ENCODE data around the gene TTC7B.

TTC7B gene

GRCh38 chr14:90511252-90511651 is 305.0 kb downstream of the TTC7B start:
- no peak for TF ChIP-seq POLR2AphosphoS5 (IDR thresholded peaks at IDR 0.05; ENCODE audit: low read depth, low read length)
- no peak for TF ChIP-seq FOXP2 (optimal IDR thresholded peaks at IDR 0.05; ENCODE audit: borderline replicate concordance, extremely low read depth, extremely low read length, insufficient read depth)
- no peak for TF ChIP-seq SIN3A (IDR thresholded peaks at IDR 0.05; ENCODE audit: borderline replicate concordance, insufficient read depth, low read length)
- no peak for TF ChIP-seq REST (IDR thresholded peaks at IDR 0.05; ENCODE audit: insufficient read depth in 1 of 2, low read depth in 2 of 2, low read length in 2 of 2)
- TF ChIP-seq TAF1 (IDR thresholded peaks at IDR 0.05; ENCODE audit: borderline replicate concordance, insufficient read depth, low read length): no peak

GRCh38 chr14:90510159-90510558 is 306.1 kb downstream of the TTC7B start:
- TF ChIP-seq TAF1 (IDR thresholded peaks at IDR 0.05; ENCODE audit: borderline replicate concordance, insufficient read depth, low read length) (no peak), REST (IDR thresholded peaks at IDR 0.05; ENCODE audit: insufficient read depth in 1 of 2, low read depth in 2 of 2, low read length in 2 of 2) (no peak), SIN3A (IDR thresholded peaks at IDR 0.05; ENCODE audit: borderline replicate concordance, insufficient read depth, low read length) (no peak), POLR2AphosphoS5 (IDR thresholded peaks at IDR 0.05; ENCODE audit: low read depth, low read length) (no peak), FOXP2 (optimal IDR thresholded peaks at IDR 0.05; ENCODE audit: borderline replicate concordance, extremely low read depth, extremely low read length, insufficient read depth) (no peak)

GRCh38 chr14:90509403-90509802 is 306.8 kb downstream of the TTC7B start:
- no peak for TF ChIP-seq FOXP2 (optimal IDR thresholded peaks at IDR 0.05; ENCODE audit: borderline replicate concordance, extremely low read depth, extremely low read length, insufficient read depth)
- TF ChIP-seq POLR2AphosphoS5 (IDR thresholded peaks at IDR 0.05; ENCODE audit: low read depth, low read length): no peak
- TF ChIP-seq SIN3A (IDR thresholded peaks at IDR 0.05; ENCODE audit: borderline replicate concordance, insufficient read depth, low read length): no peak
- no peak for TF ChIP-seq REST (IDR thresholded peaks at IDR 0.05; ENCODE audit: insufficient read depth in 1 of 2, low read depth in 2 of 2, low read length in 2 of 2)
- no peak for TF ChIP-seq TAF1 (IDR thresholded peaks at IDR 0.05; ENCODE audit: borderline replicate concordance, insufficient read depth, low read length)

- TF ChIP-seq FOXP2 (optimal IDR thresholded peaks at IDR 0.05; ENCODE audit: borderline replicate concordance, extremely low read depth, extremely low read length, insufficient read depth) (no peak), POLR2AphosphoS5 (IDR thresholded peaks at IDR 0.05; ENCODE audit: low read depth, low read length) (no peak), TAF1 (IDR thresholded peaks at IDR 0.05; ENCODE audit: borderline replicate concordance, insufficient read depth, low read length) (no peak), SIN3A (IDR thresholded peaks at IDR 0.05; ENCODE audit: borderline replicate concordance, insufficient read depth, low read length) (no peak), REST (IDR thresholded peaks at IDR 0.05; ENCODE audit: insufficient read depth in 1 of 2, low read depth in 2 of 2, low read length in 2 of 2) (no peak)
Measured at GRCh38 chr14:90508536-90509254, 307.5 kb downstream of the TTC7B start.
